Smooth muscle cell (in vitro differentiated cells): ENCODE results near the gene GALNT18. TPM values are rescaled to one million over a fixed set of nuclear protein-coding genes. Genes with fewer than 3 reads are reported as not detected.

Experiments used
- DNase-seq: peaks from one replicate; lab custom pipeline; 2025; ENCODE audit not compliant: unreplicated experiment; lab: John Stamatoyannopoulos, UW
- H2AFZ ChIP-seq: fragments of 200-600 bp; sonication (generic); 2 replicates; pipeline ENCODE4 v1.6.0; 2016; ENCODE audit warnings: antibody characterized with exemption, low read depth, mild to moderate bottlenecking
- H3F3A ChIP-seq: fragments of 200-600 bp; sonication (generic); 2 replicates; pipeline ENCODE4 v1.6.0; 2017; ENCODE audit warnings: antibody characterized with exemption, low read depth
- H3K27ac ChIP-seq: fragments of 200-600 bp; sonication (generic); 2 replicates; pipeline ENCODE4 v1.5.1; 2016; ENCODE audit warnings: low read depth, mild to moderate bottlenecking
- H3K27me3 ChIP-seq: fragments of 200-600 bp; sonication (generic); 2 replicates; pipeline ENCODE4 v1.6.1; 2016; ENCODE audit warnings: low read depth, mild to moderate bottlenecking
- H3K36me3 ChIP-seq: fragments of 200-600 bp; sonication (generic); 2 replicates; pipeline ENCODE4 v1.5.1; 2016; ENCODE audit warnings: low read depth
- H3K4me1 ChIP-seq: fragments of 200-600 bp; sonication (generic); 2 replicates; pipeline ENCODE4 v1.5.1; 2016; ENCODE audit warnings: low read depth
- H3K4me2 ChIP-seq: fragments of 200-600 bp; sonication (generic); 2 replicates; pipeline ENCODE4 v1.6.0; 2016; ENCODE audit warnings: mild to moderate bottlenecking
- H3K4me3 ChIP-seq: fragments of 200-600 bp; sonication (generic); 2 replicates; pipeline ENCODE4 v1.5.1; 2016; ENCODE audit warnings: mild to moderate bottlenecking
- H3K79me2 ChIP-seq: fragments of 200-600 bp; sonication (generic); 2 replicates; pipeline ENCODE4 v1.6.0; 2016; ENCODE audit warnings: low read depth, mild to moderate bottlenecking
- H3K9ac ChIP-seq: fragments of 200-600 bp; sonication (generic); 2 replicates; pipeline ENCODE4 v1.6.0; 2016; ENCODE audit warnings: low read depth
- H3K9me3 ChIP-seq: fragments of 200-600 bp; sonication (generic); replicated peaks from 2 replicates; pipeline ENCODE4 v1.5.1; 2016; ENCODE audit warnings: low read depth
- H4K20me1 ChIP-seq: fragments of 200-600 bp; sonication (generic); 2 replicates; pipeline ENCODE4 v1.6.0; 2016; ENCODE audit warnings: low read depth
- WGBS: methylation state at CpG from one replicate; pipeline ENCODE4 v1.1.7; 2016; ENCODE audit warnings: low lambda C conversion rate; 5-methylcytosine and 5-hydroxymethylcytosine counted together
- polyA plus RNA-seq: library from polyadenylated mRNA; unstranded; fragments of >200 nt; fragmentation: Nextera tagmentation; extraction: Ambion mirVana; gene quantifications from 2 replicates; pipeline ENCODE4 v1.2.1, GENCODE V29; 2016
- total RNA-seq: library from RNA; depleted of rRNA; stranded (reverse); fragments of >200 nt; gene quantifications from 2 replicates; pipeline ENCODE4 v1.2.3, GENCODE V29; 2014
- TF ChIP-seq, protein P1 (sequence below): fragments of 200-600 bp; sonication (generic); IDR thresholded peaks from 2 replicates; pipeline ENCODE4 v1.5.1; 2017; ENCODE audit warnings: borderline replicate concordance, mild to moderate bottlenecking, antibody characterized with exemption; ENCODE audit not compliant: insufficient read depth, poor library complexity, severe bottlenecking

Gene GALNT18
- total and polyA plus RNA-seq, 2 experiments from 2014 or later: 11.5 to 16.3 TPM

DNA sequence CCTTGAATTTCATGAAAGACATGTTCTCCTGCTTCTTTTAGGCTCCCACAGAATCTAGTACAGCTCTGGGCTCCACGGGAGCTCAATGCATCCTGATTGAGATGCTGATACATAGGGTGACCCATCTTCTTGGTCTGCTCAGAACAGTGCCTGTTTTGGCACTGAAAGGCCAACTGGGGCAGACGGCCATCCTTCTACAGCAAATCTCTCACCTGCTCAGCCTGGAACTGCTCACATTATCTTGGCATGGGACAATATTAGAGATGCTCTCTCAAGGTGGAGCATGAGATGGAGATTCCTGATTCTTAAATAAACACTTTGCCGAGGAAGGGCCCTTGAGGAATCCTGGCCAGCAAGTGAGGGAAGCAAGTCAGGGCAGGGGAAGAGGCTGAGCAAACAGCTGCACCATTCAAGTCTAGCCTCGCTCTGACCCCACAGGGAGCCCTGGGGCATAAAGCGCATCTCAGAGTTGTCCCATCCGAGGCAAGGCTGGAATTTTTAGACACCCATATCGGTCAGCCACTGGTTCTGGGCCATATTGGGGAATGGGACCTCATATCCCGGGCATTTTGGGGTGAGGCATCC lies 210.3 kb downstream of the GALNT18 start:
- Histone ChIP-seq H3K4me2 (no peak overlapping the region), H3K79me2 (no peaks in the 10 kb centered on the region), H3K27me3 (no peaks in the 10 kb centered on the region), H2AFZ (no peak overlapping the region), H4K20me1 (no peaks in the 10 kb centered on the region), H3K27ac (no peak overlapping the region), H3K9ac (no peak overlapping the region), H3F3A (peaks cover 21% of the 10 kb centered on the region), H3K9me3 (no peaks in the 10 kb centered on the region), H3K36me3 (no peaks in the 10 kb centered on the region), H3K4me3 (no peak overlapping the region), H3K4me1 (peaks cover 24% of the 10 kb centered on the region)
- TF ChIP-seq, protein P1, sequence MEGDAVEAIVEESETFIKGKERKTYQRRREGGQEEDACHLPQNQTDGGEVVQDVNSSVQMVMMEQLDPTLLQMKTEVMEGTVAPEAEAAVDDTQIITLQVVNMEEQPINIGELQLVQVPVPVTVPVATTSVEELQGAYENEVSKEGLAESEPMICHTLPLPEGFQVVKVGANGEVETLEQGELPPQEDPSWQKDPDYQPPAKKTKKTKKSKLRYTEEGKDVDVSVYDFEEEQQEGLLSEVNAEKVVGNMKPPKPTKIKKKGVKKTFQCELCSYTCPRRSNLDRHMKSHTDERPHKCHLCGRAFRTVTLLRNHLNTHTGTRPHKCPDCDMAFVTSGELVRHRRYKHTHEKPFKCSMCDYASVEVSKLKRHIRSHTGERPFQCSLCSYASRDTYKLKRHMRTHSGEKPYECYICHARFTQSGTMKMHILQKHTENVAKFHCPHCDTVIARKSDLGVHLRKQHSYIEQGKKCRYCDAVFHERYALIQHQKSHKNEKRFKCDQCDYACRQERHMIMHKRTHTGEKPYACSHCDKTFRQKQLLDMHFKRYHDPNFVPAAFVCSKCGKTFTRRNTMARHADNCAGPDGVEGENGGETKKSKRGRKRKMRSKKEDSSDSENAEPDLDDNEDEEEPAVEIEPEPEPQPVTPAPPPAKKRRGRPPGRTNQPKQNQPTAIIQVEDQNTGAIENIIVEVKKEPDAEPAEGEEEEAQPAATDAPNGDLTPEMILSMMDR: no peak
- 90% methylated on average over 8 of the region's 8 CpGs for WGBS
- DNase-seq: no peak

DNA sequence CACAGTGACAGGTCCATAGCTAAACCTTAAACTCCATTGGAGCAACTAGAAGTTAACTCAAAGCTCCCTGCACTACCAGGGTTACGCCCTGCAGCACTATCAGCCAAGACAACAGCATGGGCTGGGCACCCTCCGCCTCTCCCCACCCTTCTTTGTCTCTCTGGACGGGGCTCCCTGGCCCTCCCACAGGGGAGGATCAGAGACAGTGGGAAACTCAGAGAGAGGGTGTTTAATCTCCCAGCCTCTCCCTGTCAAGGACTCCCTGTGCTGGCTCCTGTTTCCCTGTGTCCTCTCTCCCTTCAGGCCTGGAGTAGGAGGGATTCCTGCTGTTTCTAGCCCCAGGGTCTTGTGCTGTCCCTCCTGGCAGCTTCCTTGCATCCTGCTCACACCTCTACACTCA lies 211.9 kb downstream of the GALNT18 start:
- Histone ChIP-seq H3K27ac (no peak overlapping the region), H3K4me1 (peaks cover 8% of the 10 kb centered on the region), H4K20me1 (no peaks in the 10 kb centered on the region), H3K36me3 (no peaks in the 10 kb centered on the region), H3K9ac (no peak overlapping the region), H3F3A (peaks cover 21% of the 10 kb centered on the region), H3K4me3 (no peak overlapping the region), H3K9me3 (no peaks in the 10 kb centered on the region), H3K79me2 (no peaks in the 10 kb centered on the region), H3K4me2 (no peak overlapping the region), H2AFZ (no peak overlapping the region), H3K27me3 (no peaks in the 10 kb centered on the region)
- no peak for DNase-seq
- WGBS: 76% methylated on average over 3 of the region's 3 CpGs
- TF ChIP-seq, protein P1: no peak

DNA sequence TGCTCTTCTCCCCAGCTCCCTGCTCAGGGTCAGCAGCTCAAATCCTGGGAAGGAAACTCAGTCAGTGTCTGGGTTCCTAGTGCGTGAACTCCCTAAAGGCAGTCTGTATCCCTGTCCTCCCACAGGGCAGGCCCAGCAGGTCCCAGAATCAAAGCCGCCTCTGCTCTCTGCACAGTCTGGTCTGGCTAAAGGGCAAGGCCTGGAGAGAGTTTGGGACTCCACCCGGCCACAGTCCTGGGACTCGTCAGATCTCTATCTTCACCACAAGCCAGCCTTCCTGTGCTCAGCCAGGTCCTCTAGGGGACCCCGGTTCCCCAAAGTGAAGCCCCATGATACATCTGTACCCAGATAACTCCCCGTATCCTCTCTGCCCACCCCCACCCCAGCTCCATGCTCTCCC lies 212.6 kb downstream of the GALNT18 start:
- TF ChIP-seq, protein P1: no peak
- no peaks in the 10 kb centered on the region for H3K36me3 ChIP-seq
- peaks cover 21% of the 10 kb centered on the region for H3F3A ChIP-seq
- WGBS: 63% methylated on average over 6 of the region's 6 CpGs
- H3K79me2 ChIP-seq: no peaks in the 10 kb centered on the region
- H4K20me1 ChIP-seq: no peaks in the 10 kb centered on the region
- no peak overlapping the region for H2AFZ ChIP-seq
- H3K9me3 ChIP-seq: no peaks in the 10 kb centered on the region
- H3K4me3 ChIP-seq: no peak overlapping the region
- H3K9ac ChIP-seq: no peak overlapping the region
- H3K4me2 ChIP-seq: no peak overlapping the region
- no peak for DNase-seq
- peaks cover 9% of the 10 kb centered on the region for H3K4me1 ChIP-seq
- H3K27me3 ChIP-seq: no peaks in the 10 kb centered on the region
- no peak overlapping the region for H3K27ac ChIP-seq
